Measurements from ENCODE around the gene CEP85.

CEP85 gene

GRCh38 chr1:26233903-26234643, at the start of gene CEP85:
TSS of gene CEP85 (plus strand) at chr1:26234200. CDS start at chr1:26239784, 5,584 bp downstream.
- peak; percentile 97 for DNase-seq (ENCODE audit: low read depth in 2 of 2)

GRCh38 chr1:26184883-26185282, 49.1 kb upstream of the CEP85 start:
- DNase-seq (ENCODE audit: low read depth in 2 of 2): no peak

- DNase-seq (ENCODE audit: low read depth in 2 of 2): no peak
Observed at GRCh38 chr1:26187882-26188281, 46.1 kb upstream of the CEP85 start.

GRCh38 chr1:26188477-26188876, 45.5 kb upstream of the CEP85 start:
- no peak for DNase-seq (ENCODE audit: low read depth in 2 of 2)

GRCh38 chr1:26189331-26189730, 44.7 kb upstream of the CEP85 start:
- no peak for DNase-seq (ENCODE audit: low read depth in 2 of 2)

GRCh38 chr1:26189751-26190275, 44.2 kb upstream of the CEP85 start:
- no peak for DNase-seq (ENCODE audit: low read depth in 2 of 2)

GRCh38 chr1:26190373-26190987, 43.5 kb upstream of the CEP85 start, which contains the start of gene CATSPER4:
TSS of gene CATSPER4 (plus strand) at chr1:26190602. CDS start at chr1:26190628, 26 bp downstream.
- no peak for DNase-seq (ENCODE audit: low read depth in 2 of 2)

GRCh38 chr1:26191739-26192138, 42.3 kb upstream of the CEP85 start:
- DNase-seq (ENCODE audit: low read depth in 2 of 2): no peak

GRCh38 chr1:26195805-26196204, 38.2 kb upstream of the CEP85 start:
- DNase-seq (ENCODE audit: low read depth in 2 of 2): no peak

- DNase-seq (ENCODE audit: low read depth in 2 of 2): no peak
Observed at GRCh38 chr1:26197301-26197700, 36.7 kb upstream of the CEP85 start.

- no peak for DNase-seq (ENCODE audit: low read depth in 2 of 2)
Observed at GRCh38 chr1:26197813-26198212, 36.2 kb upstream of the CEP85 start.

GRCh38 chr1:26200413-26200812, 33.6 kb upstream of the CEP85 start:
- no peak for DNase-seq (ENCODE audit: low read depth in 2 of 2)

- DNase-seq (ENCODE audit: low read depth in 2 of 2): no peak
Observed at GRCh38 chr1:26203642-26204318, 30.2 kb upstream of the CEP85 start.

- no peak for DNase-seq (ENCODE audit: low read depth in 2 of 2)
Observed at GRCh38 chr1:26210147-26210870, 23.7 kb upstream of the CEP85 start.

GRCh38 chr1:26212726-26213125, 21.3 kb upstream of the CEP85 start:
- no peak for DNase-seq (ENCODE audit: low read depth in 2 of 2)

GRCh38 chr1:26213335-26213905, 20.6 kb upstream of the CEP85 start:
- DNase-seq (ENCODE audit: low read depth in 2 of 2): no peak

- DNase-seq (ENCODE audit: low read depth in 2 of 2): no peak
Observed at GRCh38 chr1:26215246-26215645, 18.8 kb upstream of the CEP85 start.

GRCh38 chr1:26218906-26219494, 15.0 kb upstream of the CEP85 start:
- no peak for DNase-seq (ENCODE audit: low read depth in 2 of 2)

GRCh38 chr1:26220199-26220912, 13.6 kb upstream of the CEP85 start:
- DNase-seq (ENCODE audit: low read depth in 2 of 2): no peak

GRCh38 chr1:26221094-26221493, 12.9 kb upstream of the CEP85 start:
- DNase-seq (ENCODE audit: low read depth in 2 of 2): no peak
